ENCODE results near the gene SDF4.

The SDF4 gene

GRCh38 chr1:1226566-1227362 is 5.0 kb downstream of the SDF4 start:
- H3K4me1 ChIP-seq (ENCODE audit: control insufficient read depth, insufficient read depth, low read length, unreplicated experiment) = peaks cover 4% of the 10 kb centered on the region
- no peak overlapping the region for H3K27ac ChIP-seq (ENCODE audit: low read depth, low read length)
- H3K4me3 ChIP-seq (ENCODE audit: low read depth, low read length) = no peak overlapping the region
- no peaks in the 10 kb centered on the region for H3K27me3 ChIP-seq (ENCODE audit: insufficient read depth, low read length)
- H3K36me3 ChIP-seq (ENCODE audit: insufficient read depth, low read length) = peaks cover 31% of the 10 kb centered on the region; the same call in 1 of the 2 replicates
- peaks cover 66% of the 10 kb centered on the region for H3K79me2 ChIP-seq (ENCODE audit: control insufficient read depth, insufficient read depth, low read length, unreplicated experiment)
- no peak overlapping the region for H2AFZ ChIP-seq (ENCODE audit: low read length, unreplicated experiment)

GRCh38 chr1:1225913-1226312 is 5.9 kb downstream of the SDF4 start:
- Histone ChIP-seq H3K4me1 (ENCODE audit: control insufficient read depth, insufficient read depth, low read length, unreplicated experiment) (peaks cover 4% of the 10 kb centered on the region), H3K27ac (ENCODE audit: low read depth, low read length) (no peak overlapping the region), H3K79me2 (ENCODE audit: control insufficient read depth, insufficient read depth, low read length, unreplicated experiment) (peaks cover 58% of the 10 kb centered on the region), H3K4me3 (ENCODE audit: low read depth, low read length) (no peak overlapping the region), H2AFZ (ENCODE audit: low read length, unreplicated experiment) (no peak overlapping the region), H3K36me3 (ENCODE audit: insufficient read depth, low read length) (peaks cover 31% of the 10 kb centered on the region; the same call in 1 of the 2 replicates), H3K27me3 (ENCODE audit: insufficient read depth, low read length) (no peaks in the 10 kb centered on the region)

- H3K27ac ChIP-seq (ENCODE audit: low read depth, low read length) = no peak overlapping the region
- no peak overlapping the region for H2AFZ ChIP-seq (ENCODE audit: low read length, unreplicated experiment)
- H3K36me3 ChIP-seq (ENCODE audit: insufficient read depth, low read length) = peaks cover 34% of the 10 kb centered on the region; the same call in 1 of the 2 replicates
- peaks cover 4% of the 10 kb centered on the region for H3K4me1 ChIP-seq (ENCODE audit: control insufficient read depth, insufficient read depth, low read length, unreplicated experiment)
- no peak overlapping the region for H3K4me3 ChIP-seq (ENCODE audit: low read depth, low read length)
- H3K79me2 ChIP-seq (ENCODE audit: control insufficient read depth, insufficient read depth, low read length, unreplicated experiment) = peaks cover 52% of the 10 kb centered on the region
- no peaks in the 10 kb centered on the region for H3K27me3 ChIP-seq (ENCODE audit: insufficient read depth, low read length)
Observed at GRCh38 chr1:1225238-1225845, 6.5 kb downstream of the SDF4 start.

- no peak overlapping the region for H3K4me3 ChIP-seq (ENCODE audit: low read depth, low read length)
- H3K36me3 ChIP-seq (ENCODE audit: insufficient read depth, low read length) = peaks cover 30% of the 10 kb centered on the region; the same call in 1 of the 2 replicates
- H3K4me1 ChIP-seq (ENCODE audit: control insufficient read depth, insufficient read depth, low read length, unreplicated experiment) = no peaks in the 10 kb centered on the region
- no peak overlapping the region for H3K27ac ChIP-seq (ENCODE audit: low read depth, low read length)
- peaks cover 38% of the 10 kb centered on the region for H3K79me2 ChIP-seq (ENCODE audit: control insufficient read depth, insufficient read depth, low read length, unreplicated experiment)
- H2AFZ ChIP-seq (ENCODE audit: low read length, unreplicated experiment) = no peak overlapping the region
- no peaks in the 10 kb centered on the region for H3K27me3 ChIP-seq (ENCODE audit: insufficient read depth, low read length)
Observed at GRCh38 chr1:1223891-1224290, 7.9 kb downstream of the SDF4 start.

- no peak overlapping the region for H3K27ac ChIP-seq (ENCODE audit: low read depth, low read length)
- H3K27me3 ChIP-seq (ENCODE audit: insufficient read depth, low read length) = no peaks in the 10 kb centered on the region
- H2AFZ ChIP-seq (ENCODE audit: low read length, unreplicated experiment) = no peak overlapping the region
- peaks cover 25% of the 10 kb centered on the region; the same call in 1 of the 2 replicates for H3K36me3 ChIP-seq (ENCODE audit: insufficient read depth, low read length)
- H3K79me2 ChIP-seq (ENCODE audit: control insufficient read depth, insufficient read depth, low read length, unreplicated experiment) = peaks cover 32% of the 10 kb centered on the region
- no peak overlapping the region for H3K4me3 ChIP-seq (ENCODE audit: low read depth, low read length)
- H3K4me1 ChIP-seq (ENCODE audit: control insufficient read depth, insufficient read depth, low read length, unreplicated experiment) = no peaks in the 10 kb centered on the region
Observed at GRCh38 chr1:1223321-1223720, 8.5 kb downstream of the SDF4 start.

GRCh38 chr1:1222575-1223225 is 9.1 kb downstream of the SDF4 start:
- Histone ChIP-seq H3K27me3 (ENCODE audit: insufficient read depth, low read length) (no peaks in the 10 kb centered on the region), H3K4me3 (ENCODE audit: low read depth, low read length) (no peak overlapping the region), H3K79me2 (ENCODE audit: control insufficient read depth, insufficient read depth, low read length, unreplicated experiment) (peaks cover 26% of the 10 kb centered on the region), H3K36me3 (ENCODE audit: insufficient read depth, low read length) (peaks cover 28% of the 10 kb centered on the region; the same call in 1 of the 2 replicates), H2AFZ (ENCODE audit: low read length, unreplicated experiment) (no peak overlapping the region), H3K27ac (ENCODE audit: low read depth, low read length) (no peak overlapping the region), H3K4me1 (ENCODE audit: control insufficient read depth, insufficient read depth, low read length, unreplicated experiment) (no peaks in the 10 kb centered on the region)

GRCh38 chr1:1221887-1222574 is 9.8 kb downstream of the SDF4 start:
- no peaks in the 10 kb centered on the region for H3K4me1 ChIP-seq (ENCODE audit: control insufficient read depth, insufficient read depth, low read length, unreplicated experiment)
- no peak overlapping the region for H3K4me3 ChIP-seq (ENCODE audit: low read depth, low read length)
- H2AFZ ChIP-seq (ENCODE audit: low read length, unreplicated experiment) = no peak overlapping the region
- H3K27me3 ChIP-seq (ENCODE audit: insufficient read depth, low read length) = no peaks in the 10 kb centered on the region
- H3K79me2 ChIP-seq (ENCODE audit: control insufficient read depth, insufficient read depth, low read length, unreplicated experiment) = peaks cover 22% of the 10 kb centered on the region
- H3K27ac ChIP-seq (ENCODE audit: low read depth, low read length) = no peak overlapping the region
- peaks cover 25% of the 10 kb centered on the region; the same call in 1 of the 2 replicates for H3K36me3 ChIP-seq (ENCODE audit: insufficient read depth, low read length)

GRCh38 chr1:1220197-1220596 is 11.6 kb downstream of the SDF4 start:
- no peak overlapping the region for H2AFZ ChIP-seq (ENCODE audit: low read length, unreplicated experiment)
- H3K36me3 ChIP-seq (ENCODE audit: insufficient read depth, low read length) = peaks cover 25% of the 10 kb centered on the region; the same call in 1 of the 2 replicates
- H3K27ac ChIP-seq (ENCODE audit: low read depth, low read length) = no peak overlapping the region
- no peaks in the 10 kb centered on the region for H3K27me3 ChIP-seq (ENCODE audit: insufficient read depth, low read length)
- H3K79me2 ChIP-seq (ENCODE audit: control insufficient read depth, insufficient read depth, low read length, unreplicated experiment) = peaks cover 6% of the 10 kb centered on the region
- H3K4me1 ChIP-seq (ENCODE audit: control insufficient read depth, insufficient read depth, low read length, unreplicated experiment) = no peaks in the 10 kb centered on the region
- no peak overlapping the region for H3K4me3 ChIP-seq (ENCODE audit: low read depth, low read length)

GRCh38 chr1:1219341-1219740 is 12.5 kb downstream of the SDF4 start:
- Histone ChIP-seq H3K27me3 (ENCODE audit: insufficient read depth, low read length) (no peaks in the 10 kb centered on the region), H3K79me2 (ENCODE audit: control insufficient read depth, insufficient read depth, low read length, unreplicated experiment) (no peaks in the 10 kb centered on the region), H2AFZ (ENCODE audit: low read length, unreplicated experiment) (no peak overlapping the region), H3K36me3 (ENCODE audit: insufficient read depth, low read length) (peaks cover 19% of the 10 kb centered on the region; the same call in 1 of the 2 replicates), H3K27ac (ENCODE audit: low read depth, low read length) (no peak overlapping the region), H3K4me3 (ENCODE audit: low read depth, low read length) (no peak overlapping the region), H3K4me1 (ENCODE audit: control insufficient read depth, insufficient read depth, low read length, unreplicated experiment) (no peaks in the 10 kb centered on the region)

- H3K4me1 ChIP-seq (ENCODE audit: control insufficient read depth, insufficient read depth, low read length, unreplicated experiment) = no peaks in the 10 kb centered on the region
- no peak overlapping the region for H3K4me3 ChIP-seq (ENCODE audit: low read depth, low read length)
- H3K27ac ChIP-seq (ENCODE audit: low read depth, low read length) = no peak overlapping the region
- H3K79me2 ChIP-seq (ENCODE audit: control insufficient read depth, insufficient read depth, low read length, unreplicated experiment) = no peaks in the 10 kb centered on the region
- peaks cover 19% of the 10 kb centered on the region; the same call in 1 of the 2 replicates for H3K36me3 ChIP-seq (ENCODE audit: insufficient read depth, low read length)
- H3K27me3 ChIP-seq (ENCODE audit: insufficient read depth, low read length) = no peaks in the 10 kb centered on the region
- no peak overlapping the region for H2AFZ ChIP-seq (ENCODE audit: low read length, unreplicated experiment)
Observed at GRCh38 chr1:1218524-1219200, 13.1 kb downstream of the SDF4 start.

All from ACC112 (cell line).